Kidney (tissue), 14 donors: ENCODE results near the gene GALNT18. TPM values are rescaled to one million over a fixed set of nuclear protein-coding genes. Genes with fewer than 3 reads are reported as not detected.

Experiments used
- DNase-seq, 5 donors: peaks; one replicate each; pipeline ENCODE4 v3.0.0-alpha.2; 2013 to 2020
- FAIRE-seq: peaks from 2 replicates; lab custom pipeline; 2012; peaks lifted over from hg19 to GRCh38; lab: Jason Lieb, UNC
- H3K27ac ChIP-seq, 2 donors: one replicate each; pipeline ENCODE4 v1.7.0; 2013; ENCODE audit warnings: low read depth in 2 of 2, low read length in 2 of 2, inconsistent platforms in 1 of 2
- H3K27me3 ChIP-seq: one replicate; pipeline ENCODE4 v1.7.1; 2013; ENCODE audit warnings: low read length, inconsistent platforms; ENCODE audit not compliant: control insufficient read depth, insufficient read depth
- H3K36me3 ChIP-seq, 3 donors: one replicate each; pipeline versions ENCODE4 v1.7.0 to v1.7.1; 2013; ENCODE audit warnings: low read length in 3 of 3, control low read depth in 1 of 3, inconsistent platforms in 1 of 3; ENCODE audit not compliant: insufficient read depth in 3 of 3, control insufficient read depth in 2 of 3
- H3K4me1 ChIP-seq, 3 donors: one replicate each; pipeline versions ENCODE4 v1.7.0 to v1.7.1; 2013; ENCODE audit warnings: low read length in 3 of 3, inconsistent platforms in 1 of 3, low read depth in 1 of 3; ENCODE audit not compliant: control insufficient read depth in 2 of 3, insufficient read depth in 2 of 3
- H3K4me3 ChIP-seq, 3 donors: one replicate each; pipeline versions ENCODE4 v1.7.0 to v1.8.1; 2013; ENCODE audit warnings: low read length in 3 of 3, control low read depth in 1 of 3, inconsistent platforms in 1 of 3
- H3K9ac ChIP-seq, 3 donors: one replicate each; pipeline versions ENCODE4 v1.7.0 to v1.7.1; 2013; ENCODE audit warnings: low read length in 3 of 3, control low read depth in 1 of 3, inconsistent platforms in 1 of 3
- H3K9me3 ChIP-seq, 3 donors: one replicate each; pipeline versions ENCODE4 v1.7.0 to v1.7.1; 2013; ENCODE audit warnings: low read length in 3 of 3, control low read depth in 1 of 3, inconsistent platforms in 1 of 3; ENCODE audit not compliant: control insufficient read depth in 2 of 3, insufficient read depth in 1 of 3
- CTCF ChIP-seq: IDR thresholded peaks from 3 replicates; pipeline ENCODE4 v1.5.1; 2012; ENCODE audit warnings: mild to moderate bottlenecking, moderate library complexity, borderline replicate concordance; ENCODE audit not compliant: insufficient read depth; ENCODE audit errors: extremely low read depth
- intact Hi-C: fragments of 100-400 bp; cut with DNase I; formaldehyde crosslinking; loops from one replicate; pipeline ENCODE4 v1.11.1; 2022
- polyA plus RNA-seq: library from polyadenylated mRNA; stranded (reverse); fragments of 350-450 nt; fragmentation: Illumina TruSeq; extraction: RNeasy Lipid Tissue Mini Kit (QIAGEN cat#74804); gene quantifications from one replicate; pipeline ENCODE4 v1.2.3, GENCODE V29; 2014; ENCODE audit warnings: low read depth, low replicate concordance; ENCODE audit not compliant: insufficient read depth
- total RNA-seq: library from RNA; stranded (reverse); fragmentation: NEBNext Ultra II Directional; extraction: Animal tissue kit (Norgen Biotek cat#: 25700); gene quantifications from one replicate; pipeline ENCODE4 v1.2.1, GENCODE V29; 2021
- donor health status: control.
- donor health status: control.
- donor health status: control.
- donor health status: control.
- donor health status: control.
- donor health status: DM: yes; HTN: yes; CAD: no.
- donor health status: Normal renal cell carcinoma (clear cell type).

The GALNT18 gene
- total and polyA plus RNA-seq, 2 donors from 2014 or later: 27.2 to 42.1 TPM

- Histone ChIP-seq H3K27me3 (no peaks in the 10 kb centered on the region), H3K9ac (no peak overlapping the region), H3K27ac (no peak overlapping the region), H3K36me3 (no peaks in the 10 kb centered on the region), H3K4me3 (no peak overlapping the region), H3K9me3 (no peaks in the 10 kb centered on the region), H3K4me1 (peaks cover 0 to 4% (median 0%) of the 10 kb centered on the region in 3 donors)
- intact Hi-C loops: no loop called here
- no peak for FAIRE-seq
- TF ChIP-seq CTCF: no peak
- DNase-seq: no peak
These were observed 130.8 kb downstream of the GALNT18 start for GRCh38 chr11:11491014-11491413.

- no peaks in the 10 kb centered on the region for H3K36me3 ChIP-seq
- intact Hi-C loops: no loop called here
- H3K27ac ChIP-seq: no peak overlapping the region
- no peak for TF ChIP-seq CTCF
- DNase-seq (no peak), FAIRE-seq (no peak)
- H3K27me3 ChIP-seq: no peaks in the 10 kb centered on the region
- H3K9me3 ChIP-seq: no peaks in the 10 kb centered on the region
- H3K4me1 ChIP-seq: peaks cover 0 to 4% (median 0%) of the 10 kb centered on the region in 3 donors
- no peak overlapping the region for H3K9ac ChIP-seq
- no peak overlapping the region for H3K4me3 ChIP-seq
These were observed 135.4 kb downstream of the GALNT18 start for GRCh38 chr11:11486423-11486822.

GRCh38 chr11:11486002-11486401, 135.8 kb downstream of the GALNT18 start:
- Histone ChIP-seq H3K36me3 (no peaks in the 10 kb centered on the region), H3K27me3 (no peaks in the 10 kb centered on the region), H3K4me1 (peaks cover 0 to 4% (median 0%) of the 10 kb centered on the region in 3 donors), H3K27ac (no peak overlapping the region), H3K9ac (no peak overlapping the region), H3K4me3 (no peak overlapping the region), H3K9me3 (no peaks in the 10 kb centered on the region)
- FAIRE-seq: no peak
- intact Hi-C loops: no loop called here
- no peak for DNase-seq
- no peak for TF ChIP-seq CTCF

- Histone ChIP-seq H3K9me3 (no peaks in the 10 kb centered on the region), H3K27me3 (no peaks in the 10 kb centered on the region), H3K9ac (no peak overlapping the region), H3K4me1 (no peaks in the 10 kb centered on the region), H3K4me3 (no peak overlapping the region), H3K27ac (no peak overlapping the region), H3K36me3 (no peaks in the 10 kb centered on the region)
- TF ChIP-seq CTCF: no peak
- intact Hi-C loops: no loop called here
- no peak for FAIRE-seq
- DNase-seq: peak in 3 of 5 donors; percentile 29 to 59 (median 58)
These were observed 138.2 kb downstream of the GALNT18 start for GRCh38 chr11:11483627-11484026.
